PC-3 (cell line): Measurements from ENCODE around the gene PPP4R1. TPM values are rescaled to one million over a fixed set of nuclear protein-coding genes. Genes with fewer than 3 reads are reported as not detected.

Experiments
- ATAC-seq: fragments of 200-7000 bp; cut with Tn5 transposase; 2 replicates; pipeline ENCODE4 v1.9.1; 2020; ENCODE audit warnings: mild to moderate bottlenecking, moderate library complexity
- BruUV-seq: library from RNA; stranded (reverse); fragments of 400-500 nt; replicated peaks from 2 replicates; lab custom pipeline; 2021; lab: Mats Ljungman, UMichigan
- CTCF ChIA-PET: fragments of 300-600 bp; sonication (Branson Sonifier 250); formaldehyde crosslinking; loops from one replicate; lab custom pipeline; 2022; ENCODE audit warnings: antibody characterized with exemption; lab: Charles Lee
- POLR2A ChIA-PET: fragments of 300-600 bp; sonication (Branson Sonifier 250); formaldehyde crosslinking; loops from one replicate; lab custom pipeline; 2022; ENCODE audit warnings: antibody characterized with exemption; ENCODE audit not compliant: unreplicated experiment; lab: Charles Lee
- DNase-seq: peaks from one replicate; pipeline ENCODE4 v3.0.0-alpha.2; 2015
- H2AFZ ChIP-seq: fragments of 300-600 bp; sonication (generic); 2 replicates; pipeline ENCODE4 v1.6.0; 2016; ENCODE audit warnings: antibody characterized with exemption, low read length
- H3F3A ChIP-seq: fragments of 300-600 bp; sonication (generic); one replicate; pipeline ENCODE4 v1.6.0; 2017; ENCODE audit warnings: antibody characterized with exemption, low read length, control low read depth, mild to moderate bottlenecking; ENCODE audit not compliant: unreplicated experiment
- H3K27ac ChIP-seq: fragments of 300-600 bp; sonication (generic); 2 replicates; pipeline ENCODE4 v1.5.1; 2016; ENCODE audit warnings: mild to moderate bottlenecking, low read length
- H3K27me3 ChIP-seq: fragments of 300-600 bp; sonication (generic); 2 replicates; pipeline ENCODE4 v1.6.1; 2016; ENCODE audit warnings: low read length, mixed read lengths
- H3K36me3 ChIP-seq: fragments of 300-600 bp; sonication (generic); 2 replicates; pipeline ENCODE4 v1.6.1; 2016; ENCODE audit warnings: low read depth, mixed run types, low read length, mixed read lengths
- H3K4me1 ChIP-seq: fragments of 300-600 bp; sonication (generic); 2 replicates; pipeline ENCODE4 v1.5.1; 2016; ENCODE audit warnings: low read length; ENCODE audit not compliant: insufficient read depth
- H3K4me2 ChIP-seq: fragments of 300-600 bp; sonication (generic); 2 replicates; pipeline ENCODE4 v1.6.0; 2016; ENCODE audit warnings: low read length
- H3K4me3 ChIP-seq: fragments of 300-600 bp; sonication (generic); 2 replicates; pipeline ENCODE4 v1.5.1; 2016; ENCODE audit warnings: mild to moderate bottlenecking, low read length, mixed read lengths
- H3K79me2 ChIP-seq: fragments of 300-600 bp; sonication (generic); 2 replicates; pipeline ENCODE4 v1.6.1; 2017; ENCODE audit warnings: low read length, mixed read lengths
- H3K9ac ChIP-seq: fragments of 300-600 bp; sonication (generic); 2 replicates; pipeline ENCODE4 v1.6.0; 2016; ENCODE audit warnings: mild to moderate bottlenecking, low read length
- H3K9me2 ChIP-seq: fragments of 300-600 bp; sonication (generic); replicated peaks from 2 replicates; pipeline ENCODE4 v1.6.1; 2016; ENCODE audit warnings: mixed run types, low read length, mixed read lengths
- H3K9me3 ChIP-seq: fragments of 300-600 bp; sonication (generic); 2 replicates; pipeline ENCODE4 v1.6.1; 2016; ENCODE audit warnings: low read length, mixed read lengths
- H4K20me1 ChIP-seq: fragments of 300-600 bp; sonication (generic); 2 replicates; pipeline ENCODE4 v1.6.1; 2016; ENCODE audit warnings: low read length, mixed read lengths
- EZH2 ChIP-seq: fragments of 300-600 bp; sonication (generic); IDR thresholded peaks from one replicate; pipeline ENCODE4 v1.6.1; 2017; ENCODE audit warnings: antibody characterized with exemption, mild to moderate bottlenecking, low read length; ENCODE audit not compliant: unreplicated experiment
- EZH2phosphoT487 ChIP-seq: fragments of 300-600 bp; sonication (generic); IDR thresholded peaks from 2 replicates; pipeline ENCODE4 v1.6.1; 2018; ENCODE audit warnings: mild to moderate bottlenecking, antibody characterized with exemption, low read length, borderline replicate concordance
- intact Hi-C: fragments of 100-400 bp; cut with micrococcal nuclease; formaldehyde crosslinking; loops from 2 replicates; pipeline ENCODE4 v1.9.0; 2023
- total RNA-seq: library from RNA; depleted of rRNA; stranded (reverse); fragments of >200 nt; gene quantifications from 2 replicates; pipeline ENCODE4 v1.2.3, GENCODE V29; 2014
- TF ChIP-seq, protein P1 (sequence below): fragments of 300-600 bp; sonication (generic); conservative IDR thresholded peaks from 2 replicates; pipeline ENCODE4 v1.5.1; 2017; ENCODE audit warnings: antibody characterized with exemption, low read depth, mild to moderate bottlenecking, low read length

The PPP4R1 gene
- total RNA-seq, 1 experiment from 2014 or later, result 154 TPM

DNA sequence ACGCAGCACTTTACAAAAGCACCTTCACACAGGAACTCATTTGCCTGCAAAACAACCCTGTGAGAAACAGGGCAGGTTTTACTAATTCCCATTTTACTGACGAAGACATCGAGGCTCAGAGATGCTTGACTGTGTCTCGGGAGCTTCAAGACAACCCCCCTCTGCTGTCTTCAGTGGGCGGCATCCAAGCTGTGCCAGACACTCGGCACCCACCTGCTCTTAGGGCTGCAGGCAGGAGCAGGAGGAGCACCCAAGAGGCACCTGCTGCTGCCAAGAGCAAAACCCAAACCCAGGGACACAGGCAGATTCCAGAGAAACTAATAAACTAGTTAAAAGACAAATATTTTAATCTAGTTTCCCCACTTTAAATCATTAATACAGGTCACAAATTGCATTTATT is 67.9 kb downstream of the PPP4R1 start:
- POLR2A ChIA-PET, result no interaction called here
- no peaks in the 10 kb centered on the region for H4K20me1 ChIP-seq
- H3K79me2 ChIP-seq, result no peaks in the 10 kb centered on the region
- no peak overlapping the region for H3K4me3 ChIP-seq
- intact Hi-C loops, result no loop called here
- H3K27ac ChIP-seq, result no peak overlapping the region
- no TSS peak for BruUV-seq
- no peak overlapping the region for H3K9ac ChIP-seq
- no peak overlapping the region for H2AFZ ChIP-seq
- CTCF ChIA-PET, result no interaction called here
- H3K4me2 ChIP-seq, result no peak overlapping the region
- H3K9me2 ChIP-seq, result no peaks in the 10 kb centered on the region
- H3K36me3 ChIP-seq, result peaks cover 48% of the 10 kb centered on the region
- H3F3A ChIP-seq, result no peaks in the 10 kb centered on the region
- no peak for DNase-seq
- no peaks in the 10 kb centered on the region for H3K4me1 ChIP-seq
- H3K27me3 ChIP-seq, result no peaks in the 10 kb centered on the region
- no peaks in the 10 kb centered on the region for H3K9me3 ChIP-seq
- ATAC-seq, result no peak
- TF ChIP-seq EZH2, result no peak
- TF ChIP-seq, protein P1, sequence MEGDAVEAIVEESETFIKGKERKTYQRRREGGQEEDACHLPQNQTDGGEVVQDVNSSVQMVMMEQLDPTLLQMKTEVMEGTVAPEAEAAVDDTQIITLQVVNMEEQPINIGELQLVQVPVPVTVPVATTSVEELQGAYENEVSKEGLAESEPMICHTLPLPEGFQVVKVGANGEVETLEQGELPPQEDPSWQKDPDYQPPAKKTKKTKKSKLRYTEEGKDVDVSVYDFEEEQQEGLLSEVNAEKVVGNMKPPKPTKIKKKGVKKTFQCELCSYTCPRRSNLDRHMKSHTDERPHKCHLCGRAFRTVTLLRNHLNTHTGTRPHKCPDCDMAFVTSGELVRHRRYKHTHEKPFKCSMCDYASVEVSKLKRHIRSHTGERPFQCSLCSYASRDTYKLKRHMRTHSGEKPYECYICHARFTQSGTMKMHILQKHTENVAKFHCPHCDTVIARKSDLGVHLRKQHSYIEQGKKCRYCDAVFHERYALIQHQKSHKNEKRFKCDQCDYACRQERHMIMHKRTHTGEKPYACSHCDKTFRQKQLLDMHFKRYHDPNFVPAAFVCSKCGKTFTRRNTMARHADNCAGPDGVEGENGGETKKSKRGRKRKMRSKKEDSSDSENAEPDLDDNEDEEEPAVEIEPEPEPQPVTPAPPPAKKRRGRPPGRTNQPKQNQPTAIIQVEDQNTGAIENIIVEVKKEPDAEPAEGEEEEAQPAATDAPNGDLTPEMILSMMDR, result no peak
- no peak for TF ChIP-seq EZH2phosphoT487

- intact Hi-C loops, result no loop called here
- TSS peak; percentile 5 for BruUV-seq
- no peak for DNase-seq
- H3K9me3 ChIP-seq, result no peaks in the 10 kb centered on the region
- no peak overlapping the region for H3K4me3 ChIP-seq
- H3K4me1 ChIP-seq, result peaks cover 6% of the 10 kb centered on the region
- H3K9me2 ChIP-seq, result no peaks in the 10 kb centered on the region
- H3K9ac ChIP-seq, result no peak overlapping the region
- ATAC-seq, result no peak
- no peaks in the 10 kb centered on the region for H3F3A ChIP-seq
- H2AFZ ChIP-seq, result no peak overlapping the region
- ChIA-PET POLR2A (interaction anchor here (0.5 kb wide), 1 partner anchor 31 kb away, joined by 3 read pairs; no protein-coding TSS in a partner anchor), CTCF (interaction anchor here (0.5 to 0.6 kb wide), 2 partner anchors 155 to 225 kb away, joined by 3 read pairs; no protein-coding TSS in a partner anchor)
- H4K20me1 ChIP-seq, result no peaks in the 10 kb centered on the region
- H3K79me2 ChIP-seq, result no peaks in the 10 kb centered on the region
- peaks cover 39% of the 10 kb centered on the region for H3K36me3 ChIP-seq
- TF ChIP-seq EZH2 (no peak), EZH2phosphoT487 (no peak)
- TF ChIP-seq, protein P1, result no peak
- H3K27ac ChIP-seq, result no peak overlapping the region
- no peaks in the 10 kb centered on the region for H3K27me3 ChIP-seq
- no peak overlapping the region for H3K4me2 ChIP-seq
Measured at GRCh38 chr18:9545029-9545428, 69.3 kb downstream of the PPP4R1 start.

- no TSS peak for BruUV-seq
- H4K20me1 ChIP-seq, result no peaks in the 10 kb centered on the region
- H3K4me3 ChIP-seq, result no peak overlapping the region
- CTCF ChIA-PET, result no interaction called here
- POLR2A ChIA-PET, result no interaction called here
- no peaks in the 10 kb centered on the region for H3K9me2 ChIP-seq
- DNase-seq (no peak), ATAC-seq (no peak)
- H3K9ac ChIP-seq, result no peak overlapping the region
- peaks cover 21% of the 10 kb centered on the region for H3K36me3 ChIP-seq
- no peaks in the 10 kb centered on the region for H3K79me2 ChIP-seq
- H3K9me3 ChIP-seq, result no peaks in the 10 kb centered on the region
- H3F3A ChIP-seq, result no peaks in the 10 kb centered on the region
- H3K4me1 ChIP-seq, result peaks cover 25% of the 10 kb centered on the region
- intact Hi-C loops, result no loop called here
- no peak overlapping the region for H3K4me2 ChIP-seq
- H3K27me3 ChIP-seq, result no peaks in the 10 kb centered on the region
- no peak for TF ChIP-seq EZH2phosphoT487
- no peak overlapping the region for H3K27ac ChIP-seq
- H2AFZ ChIP-seq, result no peak overlapping the region
Measured at GRCh38 chr18:9542924-9543323, 71.4 kb downstream of the PPP4R1 start.
